Lung (tissue), 12 donors: ENCODE results near the gene CEP72. TPM values are rescaled to one million over a fixed set of nuclear protein-coding genes. Genes with fewer than 3 reads are reported as not detected.

Source experiments
- ATAC-seq: fragments of 200-7000 bp; cut with Tn5 transposase; one replicate; pipeline ENCODE4 v1.9.1; 2020; ENCODE audit warnings: moderate number of reproducible peaks; ENCODE audit not compliant: insufficient read depth, low FRiP score
- DNase-seq, 3 donors: peaks; one replicate each; pipeline ENCODE4 v3.0.0-alpha.2; 2013 to 2017
- H3K27ac ChIP-seq, 2 donors: one replicate each; pipeline ENCODE4 v1.5.1; 2013; ENCODE audit warnings: mild to moderate bottlenecking in 2 of 2, moderate library complexity in 2 of 2, control low read depth in 1 of 2, inconsistent platforms in 1 of 2, low read depth in 1 of 2, low read length in 1 of 2
- H3K27me3 ChIP-seq, 3 donors: one replicate each; pipeline ENCODE4 v1.5.1; 2013; ENCODE audit warnings: low read length in 2 of 3; ENCODE audit not compliant: control insufficient read depth in 3 of 3, insufficient read depth in 3 of 3
- H3K36me3 ChIP-seq, 4 donors: one replicate each; pipeline ENCODE4 v1.5.1; 2013; ENCODE audit warnings: low read length in 4 of 4, mild to moderate bottlenecking in 1 of 4, moderate library complexity in 1 of 4; ENCODE audit not compliant: control insufficient read depth in 4 of 4, insufficient read depth in 4 of 4
- H3K4me1 ChIP-seq, 5 donors: one replicate each; pipeline ENCODE4 v1.5.1; 2013; ENCODE audit warnings: low read length in 5 of 5, mild to moderate bottlenecking in 2 of 5, moderate library complexity in 1 of 5; ENCODE audit not compliant: control insufficient read depth in 5 of 5, insufficient read depth in 5 of 5
- H3K4me3 ChIP-seq: one replicate; pipeline ENCODE4 v1.5.1; 2013; ENCODE audit warnings: mild to moderate bottlenecking, control low read depth, moderate library complexity
- H3K9ac ChIP-seq, 2 donors: one replicate each; pipeline ENCODE4 v1.5.1; 2013; ENCODE audit warnings: low read length in 2 of 2, control low read depth in 1 of 2; ENCODE audit not compliant: insufficient read depth in 1 of 2
- H3K9me3 ChIP-seq, 4 donors: one replicate each; pipeline ENCODE4 v1.5.1; 2013; ENCODE audit warnings: low read length in 3 of 4, mild to moderate bottlenecking in 1 of 4, moderate library complexity in 1 of 4; ENCODE audit not compliant: control insufficient read depth in 4 of 4, insufficient read depth in 3 of 4
- CTCF ChIP-seq: IDR thresholded peaks from 2 replicates; pipeline ENCODE4 v1.5.1; 2012; ENCODE audit warnings: mild to moderate bottlenecking; ENCODE audit errors: control extremely low read depth, extremely low read depth
- WGBS, 2 donors: extraction: QIAGEN DNeasy Blood & Tissue Kit; methylation state at CpG; one replicate each; pipeline ENCODE4 v1.1.7; 2013; 5-methylcytosine and 5-hydroxymethylcytosine counted together
- polyA plus RNA-seq, 2 donors: library from polyadenylated mRNA; stranded (reverse); fragments of 200-250 nt; gene quantifications; one replicate each; pipeline ENCODE4 v1.2.1, GENCODE V29; 2013
- total RNA-seq, 2 donors: library from RNA; depleted of rRNA in 1 of 2; stranded (reverse); fragments of >200 nt in 1 of 2; gene quantifications; one replicate each; pipeline ENCODE4 v1.2.1, GENCODE V29; 2014 to 2021
- donor health status: control.
- donor health status: control.
- donor health status: Bipolar disorder and iron deficiency.
- donor health status: healthy.
- donor health status: DM: yes; HTN: yes; CAD: no.

The CEP72 gene
- total and polyA plus RNA-seq, 4 donors: 3.1 to 12.1 (median 6.0) TPM

DNA sequence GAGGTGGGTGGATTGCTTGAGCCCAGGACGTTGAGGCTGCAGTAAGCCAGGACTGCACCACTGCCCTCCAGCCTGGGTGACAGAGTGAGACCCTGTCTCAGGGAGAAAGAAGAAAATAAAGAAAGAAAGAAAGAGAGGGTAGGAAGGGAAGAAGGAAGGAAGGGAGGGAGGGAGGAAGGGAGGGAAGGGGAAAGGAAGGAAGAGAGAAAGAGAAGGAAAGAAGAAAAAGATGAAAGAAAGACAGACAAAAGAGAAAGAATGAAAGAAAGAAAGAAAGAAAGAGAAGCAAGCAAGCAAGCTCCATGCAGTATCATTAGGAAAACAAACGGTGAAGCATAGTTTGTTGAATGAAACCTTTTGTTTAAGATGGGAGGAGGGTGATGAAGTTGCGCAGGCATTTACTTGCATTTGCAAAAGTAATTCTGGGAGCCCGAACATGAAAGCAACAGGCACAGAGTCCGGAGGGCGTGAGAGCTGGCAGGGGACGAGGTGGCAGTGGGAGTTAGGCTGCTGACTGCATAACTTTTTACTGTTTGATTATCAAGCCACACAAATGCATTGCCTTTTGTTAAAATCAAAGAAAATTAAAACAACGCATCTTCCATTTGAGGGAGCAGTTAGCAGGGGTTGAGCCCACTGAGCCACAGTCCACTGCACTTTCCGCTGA is 26.0 kb upstream of the CEP72 start:
- Histone ChIP-seq H3K27ac (no peak overlapping the region), H3K4me3 (no peak overlapping the region), H3K36me3 (no peaks in the 10 kb centered on the region), H3K27me3 (peaks cover 0 to 6% (median 3%) of the 10 kb centered on the region in 3 donors), H3K9me3 (peaks cover 0 to 11% (median 0%) of the 10 kb centered on the region in 4 donors), H3K4me1 (no peaks in the 10 kb centered on the region), H3K9ac (no peak overlapping the region)
- WGBS, 2 donors: 53 to 62% methylated on average over 9 of the region's 9 CpGs
- DNase-seq: no peak
- no peak for TF ChIP-seq CTCF
- no peak for ATAC-seq

- Histone ChIP-seq H3K27me3 (peaks cover 0 to 2% (median 0%) of the 10 kb centered on the region in 3 donors), H3K4me1 (no peaks in the 10 kb centered on the region), H3K27ac (no peak overlapping the region), H3K36me3 (no peaks in the 10 kb centered on the region), H3K4me3 (no peak overlapping the region), H3K9ac (no peak overlapping the region), H3K9me3 (peaks cover 0 to 9% (median 0%) of the 10 kb centered on the region in 4 donors)
- TF ChIP-seq CTCF: no peak
- no peak for DNase-seq
- ATAC-seq: no peak
- 75 to 83% methylated on average over 9 of the region's 9 CpGs for WGBS, 2 donors
Observed at GRCh38 chr5:586751-587285, 25.3 kb upstream of the CEP72 start.

GRCh38 chr5:587403-587802 is 24.7 kb upstream of the CEP72 start:
- DNase-seq (no peak), ATAC-seq (no peak)
- no peak for TF ChIP-seq CTCF
- WGBS, 2 donors: 71 to 84% methylated on average over 6 of the region's 6 CpGs
- Histone ChIP-seq H3K36me3 (no peaks in the 10 kb centered on the region), H3K4me1 (no peaks in the 10 kb centered on the region), H3K9ac (no peak overlapping the region), H3K27me3 (peaks cover 0 to 2% (median 0%) of the 10 kb centered on the region in 3 donors), H3K27ac (no peak overlapping the region), H3K4me3 (no peak overlapping the region), H3K9me3 (peaks cover 0 to 10% (median 0%) of the 10 kb centered on the region in 4 donors)
